NOMO-1 treated with dmso at 0.1 percent for 144 hours (cell line): ENCODE data around the gene LDB2.

Experiments used
- DNase-seq: peaks from one replicate; lab custom pipeline; 2025; ENCODE audit not compliant: unreplicated experiment; lab: John Stamatoyannopoulos, UW

Gene LDB2

DNA sequence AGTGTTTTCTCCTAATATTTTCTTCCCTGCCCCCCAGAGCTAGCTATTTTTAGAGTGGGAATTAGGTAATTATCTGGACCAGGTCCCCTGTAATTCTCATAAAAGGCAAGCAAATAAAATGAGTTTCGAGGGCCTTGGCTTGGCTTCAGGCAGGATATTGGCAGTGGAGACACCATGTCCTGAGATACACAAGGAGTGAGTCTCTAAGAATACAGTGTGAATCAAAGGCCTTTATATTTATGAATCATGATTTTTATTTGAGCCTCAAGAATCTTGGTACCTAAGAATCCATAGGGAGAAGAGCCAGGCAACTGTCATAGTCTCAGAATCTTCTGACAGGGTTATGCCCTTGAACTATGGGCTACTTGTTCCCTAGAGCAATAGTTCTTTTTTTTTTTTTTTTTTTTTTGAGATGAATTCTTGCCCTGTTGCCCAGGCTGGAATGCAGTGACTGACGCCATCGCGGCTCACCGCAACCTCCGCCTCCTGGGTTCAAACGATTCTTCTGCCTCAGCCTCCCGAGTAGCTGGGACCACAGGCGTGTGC lies 205.4 kb downstream of the LDB2 start:
- DNase-seq, result no peak

DNA sequence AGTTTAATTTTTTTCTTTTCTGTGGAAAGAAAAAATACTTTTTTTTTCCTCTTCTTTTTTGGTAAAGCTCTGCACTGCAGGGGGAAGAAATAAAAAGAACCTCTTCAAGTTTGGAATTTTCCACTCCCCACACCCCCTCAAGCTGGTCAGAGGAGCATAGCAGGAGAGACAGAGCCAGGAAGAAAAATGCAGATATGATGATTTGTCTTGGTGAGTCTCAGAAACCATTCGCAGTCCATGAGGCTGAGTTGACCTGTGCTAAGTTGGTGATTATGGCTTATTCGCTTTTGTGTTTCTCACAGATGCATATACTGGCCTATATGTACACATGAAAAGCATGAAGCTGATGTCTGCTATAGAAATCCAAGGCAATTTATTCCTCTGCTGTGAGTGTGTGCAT lies 205.9 kb downstream of the LDB2 start:
- DNase-seq, result no peak

DNA sequence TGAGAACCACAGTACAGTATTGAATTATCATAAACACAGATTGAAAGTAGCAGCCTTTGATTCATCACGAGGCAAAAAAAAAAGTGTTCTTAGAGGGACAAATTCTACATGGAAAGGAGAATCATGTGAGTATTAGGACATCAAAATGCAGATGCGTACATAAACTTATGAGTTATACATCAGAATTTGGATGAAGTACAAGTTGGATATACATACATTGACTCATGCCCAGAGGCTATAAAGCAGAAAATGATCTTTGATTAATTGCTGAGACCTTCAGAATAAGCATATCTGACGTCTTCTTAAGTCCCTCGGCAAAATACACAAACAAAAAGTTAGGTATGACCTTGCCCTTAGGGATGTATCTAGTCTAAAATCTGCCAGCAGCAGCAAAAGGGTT lies 206.4 kb downstream of the LDB2 start:
- no peak for DNase-seq

DNA sequence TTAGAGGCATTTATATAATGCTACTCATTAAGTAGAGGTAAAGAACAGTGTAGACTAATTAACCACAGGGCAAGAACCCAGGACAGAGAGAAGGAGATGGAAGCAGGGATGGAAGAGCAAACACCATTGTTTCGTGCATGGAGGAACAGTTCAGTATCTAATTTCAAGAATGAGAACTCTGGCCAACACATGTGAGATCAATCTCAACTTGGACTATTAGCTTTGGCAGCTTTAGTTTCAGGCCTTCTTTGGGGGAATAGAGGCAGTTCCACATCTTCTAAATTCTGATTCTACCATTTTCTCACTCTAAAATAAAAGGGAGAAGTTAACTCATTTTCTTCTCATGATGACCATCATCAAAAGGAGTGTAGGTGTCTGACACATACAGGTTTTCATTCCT lies 207.0 kb downstream of the LDB2 start:
- no peak for DNase-seq

DNA sequence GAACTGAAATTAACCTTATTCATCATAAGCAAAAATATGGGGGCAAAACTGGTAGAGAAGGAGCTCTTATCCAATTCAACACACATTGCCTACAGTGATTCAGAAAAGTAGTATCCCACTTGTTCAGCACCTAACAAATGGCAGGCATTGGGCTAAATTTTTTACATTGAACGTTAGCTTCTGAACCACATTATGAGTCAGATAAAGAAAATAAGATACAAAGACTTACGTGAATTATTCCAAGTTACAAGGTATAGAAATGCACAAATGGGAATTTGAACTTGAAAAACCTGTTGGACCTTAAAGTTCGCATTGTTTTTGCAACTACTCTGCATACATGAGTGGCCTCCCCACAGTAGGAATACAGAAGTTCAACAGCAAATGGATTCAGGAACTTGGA lies 210.6 kb downstream of the LDB2 start:
- no peak for DNase-seq

DNA sequence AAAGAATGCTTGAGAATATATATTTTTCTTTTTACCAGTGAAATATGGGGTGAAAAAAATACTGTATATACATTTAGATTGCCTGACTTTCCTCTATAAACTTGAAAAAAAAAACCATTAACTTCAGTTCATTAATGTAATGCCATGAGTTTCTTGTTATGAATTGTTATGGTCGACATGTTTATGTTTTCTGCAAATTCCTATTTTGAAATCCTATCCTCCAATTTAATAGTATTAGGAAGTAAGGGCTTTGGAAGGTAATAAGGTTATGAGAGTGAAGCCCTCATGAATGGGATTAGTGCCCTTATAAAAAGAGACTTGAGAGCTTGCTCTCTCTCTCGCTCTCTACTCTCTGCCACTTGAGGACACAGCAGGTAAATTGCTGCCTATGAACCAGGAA lies 211.4 kb downstream of the LDB2 start:
- no peak for DNase-seq

DNA sequence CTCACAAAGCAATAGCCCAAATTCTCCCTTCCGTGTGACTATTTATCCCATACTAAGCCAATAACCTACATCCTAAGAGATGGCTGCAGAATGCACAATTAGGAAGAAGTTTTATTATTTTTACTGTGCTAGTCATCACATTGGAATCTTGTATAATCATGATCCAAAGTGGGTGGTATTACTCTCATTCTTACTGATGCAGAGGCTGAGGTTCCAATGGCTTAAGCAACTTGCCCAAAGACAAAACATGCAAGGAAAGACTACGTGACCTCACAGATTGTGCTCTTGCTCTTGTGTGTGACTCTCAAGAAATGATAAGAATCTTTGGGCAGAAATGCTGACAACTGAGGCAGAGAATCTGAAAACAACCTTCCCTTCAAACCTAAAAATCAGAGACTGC lies 212.2 kb downstream of the LDB2 start:
- DNase-seq, result no peak

DNA sequence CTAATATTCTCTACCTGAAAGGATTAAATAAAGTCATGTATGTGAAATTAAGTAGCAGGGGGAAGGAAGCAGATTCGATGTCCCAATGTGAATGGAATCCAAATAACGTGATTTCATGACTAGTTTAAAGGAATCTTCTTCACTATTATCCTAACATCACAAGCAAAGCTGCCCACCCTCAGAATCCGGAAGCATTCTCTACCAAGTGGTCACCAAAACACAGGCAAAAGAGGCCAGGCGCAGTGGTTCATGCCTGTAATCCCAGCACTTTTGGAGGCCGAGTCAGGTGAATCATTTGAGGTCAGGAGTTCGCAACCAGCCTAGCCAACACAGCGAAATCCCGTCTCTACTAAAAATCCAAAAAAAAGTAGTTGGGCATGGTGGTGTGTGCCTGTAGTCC lies 212.9 kb downstream of the LDB2 start:
- no peak for DNase-seq

DNA sequence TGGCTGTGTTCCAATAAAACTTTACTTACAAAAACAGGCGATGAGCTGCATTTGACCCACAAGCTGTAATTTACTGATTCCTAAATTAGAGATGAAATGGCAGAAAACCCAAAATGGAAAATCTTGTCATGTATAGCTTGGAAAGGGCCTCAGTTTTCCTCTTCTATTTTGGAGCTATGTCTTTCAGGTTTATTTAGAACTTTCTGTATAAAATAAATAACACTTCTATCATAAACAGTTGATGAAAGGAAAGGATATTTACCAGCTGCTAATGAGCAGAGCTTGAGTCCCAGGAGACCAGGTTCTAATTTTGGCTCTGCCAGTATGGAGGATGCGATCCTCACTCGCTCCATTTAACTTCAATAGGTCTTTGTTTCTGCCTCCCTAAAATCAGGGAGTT lies 213.5 kb downstream of the LDB2 start:
- no peak for DNase-seq

DNA sequence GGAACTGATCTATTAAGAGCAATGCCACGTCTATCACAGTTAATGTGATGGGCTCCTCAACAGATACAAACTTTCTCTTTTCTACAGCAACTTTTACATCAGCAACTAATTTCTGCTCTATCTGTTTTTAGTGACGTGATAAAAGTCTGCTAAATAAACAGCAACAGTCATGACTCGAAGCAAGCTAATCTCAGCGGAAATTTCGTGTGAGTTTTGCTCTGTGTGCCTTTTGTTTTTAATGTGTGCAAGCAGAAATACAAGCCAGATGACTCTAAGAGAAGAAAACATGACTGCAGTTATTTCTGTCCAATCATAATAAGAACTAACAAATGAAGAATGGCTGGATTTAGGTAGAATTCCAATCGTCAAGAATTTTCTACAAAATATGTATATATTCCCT lies 214.3 kb downstream of the LDB2 start:
- DNase-seq, result no peak

DNA sequence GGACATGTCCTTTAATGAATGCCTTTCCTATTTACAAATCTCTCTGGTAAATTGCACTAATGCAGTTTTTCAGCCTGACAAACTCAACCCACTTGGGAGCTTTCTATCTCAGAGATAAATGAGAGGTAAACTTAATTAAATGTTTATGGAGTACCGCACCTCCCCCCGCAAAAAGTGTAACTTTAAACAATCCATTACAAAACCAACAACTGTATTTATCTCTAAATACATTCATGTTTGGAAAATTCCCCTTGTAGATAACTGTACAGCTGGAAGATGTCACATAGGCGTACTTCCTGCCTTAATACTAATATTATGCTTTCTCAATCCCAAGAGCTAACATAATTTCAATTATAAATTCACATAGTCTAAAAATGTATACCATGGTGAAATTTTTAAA lies 215.5 kb downstream of the LDB2 start:
- no peak for DNase-seq

DNA sequence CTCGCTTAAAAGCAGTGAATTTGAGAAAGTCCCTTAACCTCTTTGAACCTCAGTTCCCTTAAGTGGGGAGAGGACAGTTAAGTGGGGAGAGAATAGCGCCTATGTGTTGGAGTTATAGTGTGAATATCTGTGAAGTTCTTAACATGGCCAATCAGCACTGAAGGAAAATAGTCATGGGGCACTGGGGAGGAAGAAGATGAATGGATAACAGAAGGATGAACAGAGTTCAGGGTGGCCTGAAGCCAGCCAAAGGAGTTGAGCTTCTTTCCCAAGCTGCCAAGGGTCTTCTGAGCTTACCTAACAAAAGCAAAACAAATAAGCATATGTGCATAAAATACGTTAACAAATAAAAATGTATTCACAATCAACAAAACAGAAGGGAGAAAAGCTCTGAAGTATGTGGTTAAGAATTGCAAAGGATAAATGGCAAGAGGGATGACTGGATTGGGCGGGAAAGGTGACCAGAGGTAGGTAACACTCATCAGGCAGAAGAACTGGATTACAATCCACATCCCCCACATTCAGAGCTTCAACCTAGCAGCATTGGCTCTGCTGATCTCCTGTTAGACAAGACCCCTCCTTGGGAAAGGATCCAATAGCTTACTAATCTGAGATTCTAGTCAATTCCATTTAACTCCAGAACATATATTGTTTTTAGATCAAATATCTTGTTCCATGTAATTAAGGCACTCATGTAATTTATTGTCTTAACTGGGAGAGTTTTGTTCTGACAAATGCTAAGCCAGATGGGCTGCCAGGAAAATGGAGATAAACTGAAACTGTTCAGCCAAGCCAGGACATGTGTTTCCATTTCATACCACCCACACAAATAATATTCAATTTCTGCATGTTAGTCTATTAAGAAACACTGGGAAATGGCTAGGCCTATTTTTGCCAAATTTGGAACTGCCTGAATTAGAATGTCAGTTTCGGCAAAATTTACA lies 221.2 kb downstream of the LDB2 start:
- DNase-seq, result no peak

DNA sequence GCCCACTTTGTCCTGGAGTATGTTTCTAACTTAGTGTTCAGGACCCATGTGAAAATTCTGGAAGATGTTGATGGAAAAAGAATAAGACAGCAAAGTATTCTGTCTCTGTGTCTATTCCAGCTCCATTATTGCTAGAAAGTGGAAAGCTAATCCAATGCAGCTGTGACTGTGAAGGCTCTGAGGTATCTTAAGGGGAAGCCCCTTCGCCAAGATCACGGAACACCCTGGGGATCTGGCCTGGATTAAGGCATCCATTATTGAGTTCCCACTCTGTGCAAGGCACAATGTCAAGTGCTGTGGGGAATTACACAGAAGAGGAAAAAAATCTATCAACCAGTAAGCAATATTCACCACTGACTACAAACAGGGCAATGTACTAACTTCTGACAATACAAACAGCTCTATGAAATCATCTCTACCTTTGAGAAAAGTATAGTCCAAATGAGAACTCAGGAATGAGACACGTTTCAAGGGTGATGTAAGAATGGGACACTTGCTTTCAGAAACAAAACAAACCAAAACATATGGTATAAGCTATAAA lies 222.1 kb downstream of the LDB2 start:
- DNase-seq, result no peak

DNA sequence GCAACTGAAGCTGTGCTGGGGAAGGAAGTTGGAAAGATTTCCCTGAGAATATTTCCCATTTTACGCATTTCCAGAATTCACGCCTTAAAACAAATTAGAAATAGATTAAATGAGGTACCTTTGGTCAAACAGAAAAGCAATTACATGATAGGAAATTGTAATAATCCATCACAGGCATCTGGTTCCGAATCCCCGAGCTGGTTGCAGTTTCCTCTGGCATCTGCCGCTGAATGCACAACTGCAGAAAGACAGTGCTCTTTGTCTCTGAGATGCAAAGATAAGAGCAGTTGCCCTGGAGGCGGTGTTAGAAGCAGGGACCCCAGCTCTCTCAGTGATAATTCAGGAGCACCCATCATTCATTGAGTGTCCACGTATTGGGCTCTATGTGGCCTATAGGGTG lies 224.4 kb downstream of the LDB2 start:
- DNase-seq, result no peak

DNA sequence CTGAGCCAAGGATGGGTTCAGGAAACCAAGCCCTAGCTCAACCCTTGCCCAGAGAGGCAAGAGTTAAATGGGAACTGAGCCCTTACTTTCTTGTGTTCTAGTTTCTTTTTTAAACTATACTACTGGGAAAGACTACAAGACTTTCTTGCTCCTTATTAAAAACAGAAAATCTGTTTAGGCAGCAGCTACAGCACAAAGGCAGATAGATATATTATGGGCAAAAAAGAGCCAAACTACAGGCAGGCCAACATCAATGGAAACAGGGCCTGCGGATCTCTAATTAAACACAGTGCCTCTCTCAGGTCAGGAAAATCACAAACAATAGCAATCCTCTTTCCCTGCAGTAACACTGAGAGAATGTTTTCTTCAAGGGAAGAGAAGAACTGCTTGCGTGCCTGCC lies 226.0 kb downstream of the LDB2 start:
- DNase-seq, result no peak

DNA sequence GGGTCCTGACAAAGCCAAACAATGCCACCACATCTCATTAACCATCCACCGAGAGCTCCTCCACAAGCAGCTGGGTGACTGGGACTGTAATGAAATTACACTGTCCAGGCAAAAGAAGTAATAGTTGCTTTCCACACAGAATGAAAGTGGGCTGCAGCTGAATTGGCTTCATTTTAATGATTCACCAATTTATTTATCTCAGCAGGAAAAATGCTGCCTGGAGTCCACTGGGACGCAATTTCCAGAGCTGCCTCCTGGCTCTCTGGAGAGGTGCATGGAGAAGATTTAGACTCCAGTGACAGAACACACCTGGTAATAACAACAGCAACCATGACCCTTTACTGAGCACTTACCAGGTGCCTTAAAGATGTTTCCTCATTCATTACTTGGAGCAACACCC lies 226.7 kb downstream of the LDB2 start:
- no peak for DNase-seq

DNA sequence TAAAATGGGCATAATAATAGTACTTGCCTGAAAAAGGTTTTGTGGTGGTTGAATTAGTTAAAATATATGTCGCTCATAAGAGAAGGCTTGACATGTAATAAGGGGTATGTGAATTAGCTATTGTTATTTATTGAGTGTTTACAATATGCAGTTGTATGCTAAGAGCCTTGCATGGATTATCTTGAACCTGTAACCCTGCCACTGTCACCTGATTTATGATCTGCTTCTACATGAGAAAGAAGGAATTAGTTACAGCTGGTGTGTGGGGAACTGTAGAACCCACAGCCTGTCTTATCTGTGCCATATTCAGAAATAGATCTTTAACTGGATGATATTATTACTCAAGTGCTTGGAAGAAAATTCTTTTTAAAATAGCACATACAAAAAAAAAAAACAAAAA lies 227.7 kb downstream of the LDB2 start:
- DNase-seq, result no peak

DNA sequence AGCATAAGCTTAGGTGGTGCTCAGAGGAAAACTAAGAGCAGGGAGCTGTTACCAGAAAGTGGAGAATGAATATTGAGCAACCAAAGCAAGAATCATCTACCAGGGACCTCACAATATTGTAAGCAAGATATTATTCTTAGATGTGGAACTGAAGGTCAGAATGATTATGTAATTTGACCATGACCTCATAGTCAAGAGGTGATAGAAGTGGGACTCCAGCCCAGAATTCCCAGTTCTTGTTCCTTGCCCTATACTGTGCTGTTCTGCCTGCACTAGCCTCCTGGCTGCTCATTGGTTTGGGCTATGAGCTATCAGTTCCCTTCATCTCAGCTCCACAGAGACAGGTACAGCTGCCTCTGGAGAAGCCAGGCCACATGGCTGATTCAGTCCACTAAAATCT lies 229.4 kb downstream of the LDB2 start:
- DNase-seq, result no peak

DNA sequence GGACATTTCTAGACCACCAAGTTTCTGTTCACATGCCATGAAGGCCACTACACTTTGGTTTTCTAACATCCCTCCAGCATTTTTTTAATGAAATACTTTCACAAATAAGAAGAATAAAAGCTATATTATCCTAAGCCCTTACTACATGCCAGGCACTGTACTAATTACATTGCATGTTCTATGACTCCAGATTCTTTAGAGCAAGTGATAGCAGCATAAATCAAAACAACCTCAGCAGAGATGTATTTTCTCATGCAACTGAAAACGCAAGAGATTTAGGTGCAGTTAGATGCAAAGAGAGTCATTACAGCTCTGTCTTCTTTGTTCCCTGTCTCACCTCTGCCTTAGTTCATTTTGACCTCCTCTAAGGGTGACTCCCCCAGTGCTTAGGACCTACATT lies 230.0 kb downstream of the LDB2 start:
- no peak for DNase-seq

DNA sequence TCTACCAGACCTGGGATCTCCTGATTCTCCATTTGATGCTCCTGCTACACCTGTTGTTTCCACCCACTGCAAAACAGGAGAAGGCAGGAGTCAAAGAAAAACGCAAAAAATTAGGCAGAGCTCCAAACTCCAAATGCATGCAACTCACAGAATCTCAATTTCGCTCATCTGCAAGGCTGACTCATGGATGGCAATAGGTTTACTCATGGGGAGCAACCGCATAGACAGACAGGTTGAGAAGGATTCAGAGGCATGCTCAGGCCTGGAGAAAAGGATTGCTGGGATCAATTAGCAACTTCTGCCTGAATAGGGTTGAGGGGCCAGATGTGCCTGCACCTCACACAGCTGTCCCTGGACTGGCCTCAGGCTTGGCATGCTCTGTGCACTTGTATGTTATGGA lies 231.0 kb downstream of the LDB2 start:
- no peak for DNase-seq

DNA sequence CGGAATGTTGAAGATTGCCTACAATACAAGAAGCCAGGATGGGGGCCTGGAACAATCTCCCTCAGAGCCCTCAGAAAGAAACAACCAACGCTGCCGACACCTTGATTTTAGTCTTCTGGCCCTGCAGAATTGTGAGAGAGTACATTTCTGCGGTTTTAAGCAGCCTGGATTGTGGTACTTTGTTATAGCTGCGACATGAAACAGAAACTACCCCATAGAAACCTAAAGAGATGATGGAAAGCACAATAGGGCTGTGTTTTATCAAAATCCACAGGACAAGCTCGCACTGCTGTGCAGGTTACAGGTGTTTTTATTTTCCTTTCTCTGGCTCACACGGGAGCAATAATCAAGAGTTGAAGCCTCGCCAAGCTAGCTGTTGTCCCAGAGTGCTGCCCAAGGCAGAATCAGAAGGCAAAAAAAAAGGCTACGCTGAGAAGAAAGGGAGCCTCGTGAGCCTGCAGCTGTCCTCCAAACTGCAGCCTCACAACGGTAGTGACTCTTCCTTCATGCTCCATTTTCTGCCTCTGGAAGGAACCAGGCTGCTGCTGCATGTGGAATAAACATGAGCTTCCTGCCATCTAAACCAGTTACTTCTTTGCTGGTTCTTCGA lies 232.4 kb downstream of the LDB2 start:
- no peak for DNase-seq

DNA sequence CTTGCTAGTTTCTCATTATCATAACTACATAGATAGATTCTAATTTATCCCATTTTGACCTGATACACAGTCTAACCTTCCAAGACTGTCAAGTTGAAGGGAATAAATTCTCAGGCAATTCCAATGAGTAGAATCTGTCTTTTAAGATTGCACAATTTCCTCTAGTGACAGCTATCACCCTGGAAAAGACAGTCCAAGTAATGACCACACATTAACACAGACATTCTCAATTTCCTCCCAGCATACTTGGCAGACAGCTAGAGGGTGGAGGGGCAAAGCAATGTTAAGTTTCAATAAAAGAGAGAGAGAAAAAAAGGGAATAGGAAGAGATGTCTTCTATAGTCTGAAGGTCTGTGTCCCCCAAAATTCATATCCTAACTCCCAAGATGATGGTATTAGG lies 234.7 kb downstream of the LDB2 start:
- DNase-seq, result no peak
